GM12872 (cell line): ENCODE measurements around the gene TIPARP.

Experiments used
- CTCF ChIP-seq: IDR thresholded peaks from 3 replicates; pipeline ENCODE4 v1.5.1; 2011; ENCODE audit warnings: low read depth, mild to moderate bottlenecking, low read length, moderate library complexity; ENCODE audit not compliant: insufficient read depth

Gene TIPARP

GRCh38 chr3:156654834-156655233 is 19.6 kb upstream of the TIPARP start:
- no peak for TF ChIP-seq CTCF

DNA sequence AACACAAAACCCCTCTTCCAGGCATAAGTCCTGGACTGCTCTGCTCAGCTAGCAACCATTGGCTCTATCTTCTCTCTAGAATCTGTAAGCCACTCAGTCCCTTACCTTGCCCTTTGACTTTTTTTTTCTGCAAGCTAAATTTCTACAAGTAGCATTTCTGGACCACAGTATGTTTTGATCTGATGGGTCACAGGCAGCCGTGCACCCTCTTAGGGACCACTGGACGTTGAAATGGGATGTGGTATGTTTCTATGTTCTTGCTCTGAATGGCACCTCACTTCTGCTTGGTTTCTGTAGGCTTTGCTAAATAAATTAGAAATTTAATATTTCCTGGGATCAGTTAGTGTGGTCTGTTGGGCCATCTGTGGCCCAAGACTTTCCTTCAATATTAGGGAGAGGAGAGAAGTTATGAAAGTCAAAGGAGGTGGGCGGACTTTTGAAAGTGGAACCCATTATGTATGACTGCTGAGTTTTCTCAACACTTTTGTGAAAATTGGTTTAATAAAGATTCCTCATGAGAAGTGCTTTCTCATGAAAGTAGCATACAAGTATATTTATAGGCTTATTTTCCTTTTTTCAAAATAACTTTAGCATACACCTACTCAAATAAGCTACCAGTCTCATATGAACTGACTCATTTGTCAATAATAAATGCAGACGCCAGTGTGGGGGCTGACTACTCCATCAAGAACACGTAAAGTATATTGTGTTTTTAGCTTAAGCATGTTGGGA is 18.4 kb upstream of the TIPARP start:
- TF ChIP-seq CTCF: no peak

GRCh38 chr3:156657440-156657839 is 16.9 kb upstream of the TIPARP start:
- TF ChIP-seq CTCF: no peak

DNA sequence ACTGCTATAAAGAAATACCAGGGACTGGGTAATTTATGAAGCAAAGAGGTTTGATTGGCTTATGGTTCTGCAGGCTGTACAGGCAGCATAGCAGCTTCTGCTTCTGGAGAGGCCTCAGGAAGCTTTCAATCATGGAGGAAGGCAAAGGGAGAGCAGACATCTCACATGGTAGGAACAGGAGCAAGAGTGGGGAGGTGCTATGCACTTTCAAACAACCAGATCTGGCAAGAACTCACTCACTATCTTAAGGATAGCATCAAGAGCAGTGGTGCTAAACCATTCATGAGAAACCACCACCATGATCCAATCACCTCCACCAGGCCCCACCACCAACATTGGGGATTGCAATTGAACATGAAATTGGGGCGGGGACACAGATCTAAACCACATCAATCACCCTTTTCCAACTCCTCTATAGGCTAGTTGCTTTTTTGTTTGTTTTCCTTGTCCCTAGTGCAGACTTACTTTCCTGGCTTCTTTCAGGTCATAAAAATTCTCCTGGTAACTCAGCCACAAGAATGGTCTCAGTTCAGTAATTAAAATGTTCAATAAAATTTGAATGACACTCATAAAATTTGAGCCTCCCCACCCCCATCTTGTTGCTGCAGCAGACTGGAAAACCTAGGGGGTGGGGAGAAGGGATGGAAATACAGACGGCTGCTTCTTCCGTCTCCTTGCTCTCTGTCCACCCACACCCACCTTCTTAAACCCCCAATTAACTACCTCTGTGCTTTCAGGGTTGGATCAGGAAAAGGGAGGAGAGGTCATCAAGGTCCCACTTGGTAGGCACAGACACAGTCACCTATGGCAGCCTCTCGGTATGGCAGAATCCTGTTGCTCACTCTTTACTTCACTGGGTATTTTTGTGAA is 16.3 kb upstream of the TIPARP start:
- no peak for TF ChIP-seq CTCF

GRCh38 chr3:156658732-156659090 is 15.7 kb upstream of the TIPARP start:
- TF ChIP-seq CTCF: no peak

DNA sequence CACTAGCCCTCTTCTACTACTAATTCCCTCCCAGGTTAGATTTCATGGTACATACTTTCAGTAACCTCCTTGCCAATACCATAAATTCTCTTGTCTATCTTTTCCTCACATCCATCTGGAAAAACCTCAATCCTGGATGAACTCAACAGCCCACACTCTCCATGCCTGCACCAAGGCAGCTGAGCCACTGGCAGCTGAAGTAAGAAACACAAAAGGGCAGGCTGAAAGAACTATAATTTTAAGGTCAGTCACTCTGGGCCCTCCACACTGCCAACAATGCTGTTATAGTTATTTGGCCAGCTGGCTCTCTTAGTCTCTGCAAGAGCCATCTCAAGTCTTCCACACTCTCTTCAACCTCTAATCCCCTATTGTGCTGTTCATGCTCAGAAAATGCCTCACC is 15.1 kb upstream of the TIPARP start:
- TF ChIP-seq CTCF: no peak

DNA sequence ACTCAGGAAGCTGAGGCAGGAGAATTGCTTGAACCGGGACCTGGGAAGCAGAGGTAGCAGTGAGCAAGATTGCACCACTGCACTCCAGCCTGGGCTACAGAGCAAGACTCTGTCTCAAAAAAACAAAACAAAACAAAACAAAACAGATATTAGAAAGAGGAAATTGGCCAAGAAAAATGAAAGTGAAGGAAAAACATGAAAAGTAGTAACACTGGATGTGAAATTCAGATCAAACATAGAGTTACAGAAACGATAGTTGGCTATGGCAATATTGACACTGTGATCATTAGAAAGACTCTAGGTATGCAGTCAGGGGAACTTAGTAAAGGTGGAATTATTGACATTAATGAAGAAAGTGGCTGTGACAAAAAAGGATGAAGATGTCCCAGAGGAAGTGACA is 13.2 kb upstream of the TIPARP start:
- no peak for TF ChIP-seq CTCF
